DND-41 (cell line): Measurements from ENCODE around the gene LRPAP1.
"Not testable (repeated sequence)": the region's sequence is repeated elsewhere in the genome, so short reads cannot be mapped to it uniquely, and the experiment has no call there.

ENCODE experiments used
- CTCF ChIP-seq: IDR thresholded peaks from 2 replicates; pipeline ENCODE4 v1.5.1; 2012; ENCODE audit warnings: borderline replicate concordance, low read length, moderate library complexity, mild to moderate bottlenecking; ENCODE audit not compliant: poor library complexity, severe bottlenecking; ENCODE audit errors: extremely low read depth
- EZH2 ChIP-seq: IDR thresholded peaks from 3 replicates; pipeline ENCODE4 v1.6.1; 2012; ENCODE audit warnings: borderline replicate concordance, low read depth, mild to moderate bottlenecking, moderate library complexity, low read length, inconsistent platforms; ENCODE audit not compliant: severe bottlenecking

- TF ChIP-seq EZH2, CTCF: not testable (repeated sequence)
Observed at GRCh38 chr4:3558514-3558836, 26.3 kb upstream of the LRPAP1 start.
